Measurements from ENCODE around the gene RBCK1.
"Not testable (repeated sequence)": the region's sequence is repeated elsewhere in the genome, so short reads cannot be mapped to it uniquely, and the experiment has no call there.

Gene RBCK1

GRCh38 chr20:376089-376488, 32.0 kb upstream of the RBCK1 start:
- DNase-seq (ENCODE audit: low read depth in 2 of 2) = no peak

GRCh38 chr20:376750-377149, 31.3 kb upstream of the RBCK1 start:
- no peak for DNase-seq (ENCODE audit: low read depth in 2 of 2)

GRCh38 chr20:377578-377977, 30.5 kb upstream of the RBCK1 start:
- DNase-seq (ENCODE audit: low read depth in 2 of 2) = not testable (repeated sequence)

- DNase-seq (ENCODE audit: low read depth in 2 of 2) = no peak
These were observed 29.1 kb upstream of the RBCK1 start for GRCh38 chr20:378961-379336.

GRCh38 chr20:380763-381580, 27.1 kb upstream of the RBCK1 start:
- peak; percentile 36 to 60 for DNase-seq (ENCODE audit: low read depth in 2 of 2)

- peak; percentile 54 to 57 for DNase-seq (ENCODE audit: low read depth in 2 of 2)
These were observed 26.4 kb upstream of the RBCK1 start for GRCh38 chr20:381581-382290.

DNA sequence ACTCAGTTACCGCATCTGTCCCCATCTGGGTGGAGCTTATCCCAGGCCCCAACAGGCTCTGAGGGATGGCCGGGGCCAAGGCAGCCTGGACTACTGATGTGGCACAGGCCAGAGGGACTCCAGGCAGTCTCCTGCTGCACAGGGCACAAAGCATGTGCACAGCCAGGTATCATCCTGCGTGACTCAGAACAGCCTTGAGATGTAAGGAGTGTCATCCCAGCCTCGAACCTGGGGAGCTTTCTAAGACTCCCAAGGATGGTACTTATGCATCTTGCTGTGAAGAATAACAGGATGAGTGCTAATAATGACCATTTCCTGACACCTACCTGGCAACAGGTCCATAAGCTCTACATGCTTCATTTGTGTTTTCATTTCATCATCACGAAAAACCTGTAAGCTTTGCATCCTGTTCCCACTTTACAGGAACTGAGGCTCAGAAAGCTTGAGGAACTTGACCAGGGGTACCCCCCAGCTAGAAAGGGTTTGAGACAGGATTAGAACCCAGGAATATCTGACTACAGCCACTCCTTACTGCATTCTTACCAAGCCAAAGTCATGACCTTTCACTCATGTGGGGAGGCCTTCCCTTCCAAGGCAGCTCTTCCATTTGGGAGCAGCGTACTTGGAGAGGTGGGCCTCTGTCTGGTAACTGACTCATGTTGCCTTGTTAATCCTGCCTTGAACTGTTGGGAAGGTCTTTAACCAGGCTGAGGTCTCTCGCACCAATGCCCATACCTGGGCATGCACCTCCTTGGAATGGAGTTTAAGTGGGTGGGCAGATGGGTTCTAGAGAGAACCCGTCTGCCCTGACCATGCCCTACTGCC, 25.6 kb upstream of the RBCK1 start:
- no peak for DNase-seq (ENCODE audit: low read depth in 2 of 2)

- DNase-seq (ENCODE audit: low read depth in 2 of 2) = no peak
These were observed 24.2 kb upstream of the RBCK1 start for GRCh38 chr20:383889-384288.

- DNase-seq (ENCODE audit: low read depth in 2 of 2) = no peak
These were observed 23.4 kb upstream of the RBCK1 start for GRCh38 chr20:384723-385122.

DNA sequence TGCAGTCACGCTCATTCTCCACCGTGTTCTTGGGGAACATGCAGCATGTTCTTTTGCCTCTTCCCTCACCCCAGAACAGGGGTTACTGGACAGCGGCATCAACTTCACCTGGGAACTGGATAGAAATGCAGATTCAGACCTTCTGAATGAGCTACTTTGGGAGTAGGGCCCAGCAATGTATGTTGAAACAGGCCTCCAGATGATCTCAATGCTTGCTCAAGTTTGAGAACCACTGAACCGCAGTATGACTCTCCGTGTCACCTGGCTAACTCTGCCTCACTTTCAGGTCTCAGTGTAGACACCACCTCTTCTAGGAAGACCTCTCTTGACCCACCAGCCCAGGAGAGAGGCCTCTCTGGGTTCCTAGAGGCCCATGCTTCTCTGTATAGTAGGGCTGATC, 22.7 kb upstream of the RBCK1 start:
- no peak for DNase-seq (ENCODE audit: low read depth in 2 of 2)

- DNase-seq (ENCODE audit: low read depth in 2 of 2) = not testable (repeated sequence)
These were observed 21.5 kb upstream of the RBCK1 start for GRCh38 chr20:386634-387033.

- DNase-seq (ENCODE audit: low read depth in 2 of 2) = no peak
These were observed 20.6 kb upstream of the RBCK1 start for GRCh38 chr20:387520-387919.

DNA sequence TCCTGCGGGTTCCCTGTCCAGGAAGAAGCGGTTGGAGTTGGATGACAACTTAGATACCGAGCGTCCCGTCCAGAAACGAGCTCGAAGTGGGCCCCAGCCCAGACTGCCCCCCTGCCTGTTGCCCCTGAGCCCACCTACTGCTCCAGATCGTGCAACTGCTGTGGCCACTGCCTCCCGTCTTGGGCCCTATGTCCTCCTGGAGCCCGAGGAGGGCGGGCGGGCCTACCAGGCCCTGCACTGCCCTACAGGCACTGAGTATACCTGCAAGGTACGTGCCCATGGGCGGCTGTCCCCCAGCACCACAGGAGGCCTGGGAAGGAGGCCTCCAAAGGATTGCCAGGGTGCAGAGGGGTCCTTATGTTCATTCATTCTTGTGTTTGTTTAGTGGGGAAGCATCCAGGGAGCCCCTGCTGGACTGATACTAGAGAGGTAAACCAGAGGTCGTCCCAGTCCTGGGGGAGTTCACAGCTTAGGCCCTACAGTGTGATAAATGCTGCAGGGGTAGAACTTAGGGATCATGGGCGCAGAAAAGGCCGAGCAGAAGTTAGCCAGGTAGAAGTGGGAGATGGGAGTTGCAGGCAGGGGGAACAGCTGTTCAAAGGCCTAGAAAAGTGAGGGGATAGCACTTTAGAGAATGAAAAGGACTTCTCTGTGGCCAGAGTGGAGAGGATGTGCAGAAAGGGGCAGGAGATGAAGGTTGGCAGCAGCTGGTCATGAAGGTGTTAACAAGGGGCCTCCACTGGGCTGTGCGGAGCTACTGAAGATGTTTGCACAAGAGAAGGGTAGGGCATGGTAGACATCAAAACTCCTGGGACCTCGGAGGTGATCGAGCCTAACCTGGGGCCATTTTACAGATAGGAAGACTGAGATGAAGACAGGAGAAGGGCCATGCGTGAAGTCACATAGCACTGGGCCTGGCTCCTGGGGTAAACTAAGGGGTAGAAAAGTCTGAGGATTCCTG, 19.8 kb upstream of the RBCK1 start:
- DNase-seq (ENCODE audit: low read depth in 2 of 2) = no peak

DNA sequence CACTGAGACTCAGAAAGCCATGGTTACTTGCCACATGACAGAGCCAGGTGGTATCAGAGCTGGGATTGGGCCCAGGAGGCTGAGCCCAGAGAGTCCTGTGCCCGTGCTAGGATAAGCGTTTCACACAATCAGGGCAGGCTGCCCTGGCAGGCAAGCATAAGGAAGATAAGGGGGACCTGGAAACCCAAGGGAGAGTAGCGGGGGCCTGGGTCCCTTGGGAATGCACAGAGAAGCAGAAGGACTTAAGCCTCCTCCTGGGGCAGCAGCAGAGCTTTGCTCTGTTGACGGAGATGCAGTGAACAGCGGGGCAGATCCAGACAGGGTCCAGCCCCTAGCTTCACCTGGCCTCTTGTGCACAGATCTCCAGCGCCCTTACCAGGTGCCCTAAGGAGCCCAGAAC, 18.9 kb upstream of the RBCK1 start:
- no peak for DNase-seq (ENCODE audit: low read depth in 2 of 2)

- DNase-seq (ENCODE audit: low read depth in 2 of 2) = no peak
These were observed 16.9 kb upstream of the RBCK1 start for GRCh38 chr20:391041-391711.

DNA sequence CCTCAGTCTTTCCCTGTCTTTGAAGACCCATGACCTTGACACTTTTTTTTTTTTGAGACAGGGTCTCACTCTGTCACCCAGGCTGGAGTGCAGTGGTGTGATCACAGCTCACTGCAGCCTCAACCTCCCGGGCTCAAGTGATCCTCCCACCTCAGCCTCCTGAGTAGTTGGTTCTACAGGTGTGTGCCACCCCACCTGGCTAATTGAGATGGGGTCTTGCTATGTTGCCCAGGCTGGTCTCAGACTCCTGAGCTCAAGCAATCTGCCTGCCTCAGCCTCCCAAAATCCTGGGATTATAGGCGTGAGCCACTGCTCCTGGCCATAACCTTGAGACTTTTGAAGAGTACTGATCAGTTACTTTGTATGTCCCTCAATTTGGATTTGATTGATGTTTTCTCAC, 14.8 kb upstream of the RBCK1 start:
- not testable (repeated sequence) for DNase-seq (ENCODE audit: low read depth in 2 of 2)

DNA sequence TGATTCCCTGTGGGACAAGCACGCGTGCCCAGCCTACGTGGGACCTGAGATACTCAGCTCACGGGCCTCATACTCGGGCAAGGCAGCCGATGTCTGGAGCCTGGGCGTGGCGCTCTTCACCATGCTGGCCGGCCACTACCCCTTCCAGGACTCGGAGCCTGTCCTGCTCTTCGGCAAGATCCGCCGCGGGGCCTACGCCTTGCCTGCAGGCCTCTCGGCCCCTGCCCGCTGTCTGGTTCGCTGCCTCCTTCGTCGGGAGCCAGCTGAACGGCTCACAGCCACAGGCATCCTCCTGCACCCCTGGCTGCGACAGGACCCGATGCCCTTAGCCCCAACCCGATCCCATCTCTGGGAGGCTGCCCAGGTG, 11.9 kb upstream of the RBCK1 start:
- no peak for DNase-seq (ENCODE audit: low read depth in 2 of 2)

DNA sequence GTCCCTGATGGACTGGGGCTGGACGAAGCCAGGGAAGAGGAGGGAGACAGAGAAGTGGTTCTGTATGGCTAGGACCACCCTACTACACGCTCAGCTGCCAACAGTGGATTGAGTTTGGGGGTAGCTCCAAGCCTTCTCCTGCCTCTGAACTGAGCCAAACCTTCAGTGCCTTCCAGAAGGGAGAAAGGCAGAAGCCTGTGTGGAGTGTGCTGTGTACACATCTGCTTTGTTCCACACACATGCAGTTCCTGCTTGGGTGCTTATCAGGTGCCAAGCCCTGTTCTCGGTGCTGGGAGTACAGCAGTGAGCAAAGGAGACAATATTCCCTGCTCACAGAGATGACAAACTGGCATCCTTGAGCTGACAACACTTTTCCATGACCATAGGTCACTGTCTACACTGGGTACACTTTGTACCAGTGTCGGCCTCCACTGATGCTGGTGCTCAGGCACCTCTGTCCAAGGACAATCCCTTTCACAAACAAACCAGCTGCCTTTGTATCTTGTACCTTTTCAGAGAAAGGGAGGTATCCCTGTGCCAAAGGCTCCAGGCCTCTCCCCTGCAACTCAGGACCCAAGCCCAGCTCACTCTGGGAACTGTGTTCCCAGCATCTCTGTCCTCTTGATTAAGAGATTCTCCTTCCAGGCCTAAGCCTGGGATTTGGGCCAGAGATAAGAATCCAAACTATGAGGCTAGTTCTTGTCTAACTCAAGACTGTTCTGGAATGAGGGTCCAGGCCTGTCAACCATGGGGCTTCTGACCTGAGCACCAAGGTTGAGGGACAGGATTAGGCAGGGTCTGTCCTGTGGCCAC, 11.3 kb upstream of the RBCK1 start:
- no peak for DNase-seq (ENCODE audit: low read depth in 2 of 2)

- DNase-seq (ENCODE audit: low read depth in 2 of 2) = no peak
These were observed 10.5 kb upstream of the RBCK1 start for GRCh38 chr20:397432-398237.

All from stimulated activated CD4-positive, alpha-beta T cell treated with anti-CD3 and anti-CD28 coated beads, Interleukin-1b, Interleukin-23, amount 100 ng/mL, for 4 hours (primary cell).